GM18951 (cell line): ENCODE results near the gene HPGD.

Experiments used
- POLR2A ChIP-seq: IDR thresholded peaks from 4 replicates; pipeline ENCODE4 v1.6.1; 2011; ENCODE audit warnings: mild to moderate bottlenecking; ENCODE audit not compliant: insufficient read length, insufficient read depth; ENCODE audit errors: extremely low read depth
- in situ Hi-C: fragments of 300-500 bp; cut with MboI; formaldehyde crosslinking; loops from one replicate; pipeline ENCODE4 v1.12.0; 2022; ENCODE audit warnings: low sequenced_read_pairs, mixed read lengths, inconsistent platforms; ENCODE audit not compliant: unreplicated experiment

Gene HPGD

DNA sequence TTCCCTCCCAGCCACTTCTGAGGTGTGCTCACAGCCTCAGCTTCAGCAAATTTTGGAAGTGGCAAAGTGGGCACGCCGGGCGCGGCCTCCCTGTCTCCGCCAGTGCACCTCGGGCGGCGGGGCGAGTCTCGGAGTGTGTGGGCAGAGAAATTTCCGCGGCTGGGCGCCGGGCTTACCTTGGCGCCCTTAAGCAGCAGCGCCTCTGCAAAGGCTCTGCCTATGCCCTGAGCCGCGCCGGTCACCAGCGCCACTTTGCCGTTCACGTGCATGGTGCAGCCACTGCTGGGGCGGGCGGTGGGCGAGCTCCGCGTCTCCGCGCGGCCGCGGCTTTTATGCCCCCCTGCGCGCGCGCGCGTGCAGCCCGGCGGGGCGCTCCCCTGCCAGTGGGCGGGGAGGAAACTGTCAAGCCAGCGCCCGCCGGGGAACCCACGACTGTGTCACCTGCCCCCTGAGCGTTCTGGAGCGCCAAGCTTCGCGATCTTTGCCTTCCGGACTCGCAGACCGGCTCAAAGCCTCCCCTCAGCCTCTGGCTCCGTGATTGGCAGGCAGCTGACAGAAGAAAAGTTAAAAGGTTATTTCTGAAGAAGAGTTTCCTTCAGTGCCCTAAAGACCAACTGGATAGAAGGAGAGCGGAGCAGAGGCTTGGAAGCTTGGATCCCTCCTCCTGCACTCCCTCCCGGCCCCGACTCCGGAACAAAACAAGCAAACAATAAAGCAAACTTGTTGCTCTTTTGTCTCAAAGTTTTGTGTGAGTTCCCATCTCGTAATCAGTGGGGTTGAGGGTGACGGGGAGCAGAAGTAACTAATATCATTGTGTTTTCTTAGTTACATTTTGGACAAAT lies at the start of gene HPGD:
Gene HPGD, minus strand, starts transcription at position 306 of the 842 bp plus-strand sequence. Its CDS starts 37 bp downstream, at position 269.
- no peak for TF ChIP-seq POLR2A
- in situ Hi-C loops: no loop called here

DNA sequence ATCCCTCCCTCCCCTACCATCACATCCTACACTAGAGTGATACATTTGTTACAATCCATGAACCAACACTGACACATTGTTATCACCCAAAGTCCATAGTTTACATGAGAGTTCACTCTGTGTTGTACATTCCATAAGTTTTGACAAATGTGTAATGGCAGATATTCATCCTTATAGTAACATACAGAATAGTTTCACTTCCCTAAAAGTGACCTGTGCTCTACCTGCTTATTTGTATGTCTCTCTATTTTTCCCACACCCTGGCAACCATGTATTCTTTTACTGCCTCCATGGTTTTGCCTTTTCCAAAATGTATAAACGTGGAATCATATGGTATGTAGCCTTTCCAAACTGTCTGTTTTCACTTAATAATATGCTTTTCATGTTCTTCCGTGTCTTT lies 42.2 kb upstream of the HPGD start:
- in situ Hi-C loops: no loop called here
- TF ChIP-seq POLR2A: no peak

GRCh38 chr4:174563399-174563798 lies 41.1 kb upstream of the HPGD start:
- TF ChIP-seq POLR2A: no peak
- in situ Hi-C loops: no loop called here

GRCh38 chr4:174561560-174561959 lies 39.3 kb upstream of the HPGD start:
- no peak for TF ChIP-seq POLR2A
- in situ Hi-C loops: no loop called here

GRCh38 chr4:174559894-174560293 lies 37.6 kb upstream of the HPGD start:
- no peak for TF ChIP-seq POLR2A
- in situ Hi-C loops: no loop called here

- in situ Hi-C loops: no loop called here
- TF ChIP-seq POLR2A: no peak
These were observed 33.7 kb upstream of the HPGD start for GRCh38 chr4:174555789-174556630.

- TF ChIP-seq POLR2A: no peak
- in situ Hi-C loops: no loop called here
These were observed 32.0 kb upstream of the HPGD start for GRCh38 chr4:174554231-174554728.

- no peak for TF ChIP-seq POLR2A
- in situ Hi-C loops: no loop called here
These were observed 31.5 kb upstream of the HPGD start for GRCh38 chr4:174553828-174554227.

DNA sequence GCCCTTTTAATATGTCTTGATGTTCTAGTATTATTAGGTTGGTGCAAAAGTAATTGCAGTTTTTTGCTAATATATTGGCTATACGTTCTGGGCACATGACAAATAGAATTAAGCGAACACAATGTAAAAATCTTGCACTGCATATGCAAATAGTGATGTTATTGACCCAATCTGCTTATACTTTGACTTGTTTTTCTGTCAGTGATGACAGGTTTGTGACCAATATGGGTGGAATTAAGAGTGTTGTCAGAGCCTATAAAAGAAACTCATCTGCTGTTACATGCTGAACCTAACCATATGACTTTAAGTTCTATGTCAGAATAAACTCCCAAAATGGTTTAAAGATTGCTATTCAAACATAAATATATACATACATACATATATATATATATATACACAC lies 30.7 kb upstream of the HPGD start:
- in situ Hi-C loops: no loop called here
- no peak for TF ChIP-seq POLR2A

DNA sequence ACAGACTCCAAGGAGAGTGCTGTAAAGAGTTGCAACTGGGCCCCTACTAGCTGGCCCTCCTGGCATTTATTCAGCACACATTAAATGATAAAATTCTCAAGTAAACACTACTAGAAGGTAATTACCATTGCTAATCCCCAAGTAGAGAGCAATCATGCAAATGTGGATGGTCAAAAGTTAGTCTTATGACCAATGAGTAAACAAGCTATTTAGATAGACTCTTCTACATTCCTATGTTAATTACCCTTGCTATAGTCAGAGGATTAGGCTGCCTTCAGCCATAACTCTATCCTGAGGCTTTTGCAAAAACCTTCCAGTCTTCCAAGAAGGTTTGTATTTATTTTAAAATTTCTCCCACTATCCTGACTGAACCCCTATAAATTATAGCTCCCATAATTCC lies 28.3 kb upstream of the HPGD start:
- TF ChIP-seq POLR2A: no peak
- in situ Hi-C loops: no loop called here

- in situ Hi-C loops: no loop called here
- TF ChIP-seq POLR2A: no peak
These were observed 27.4 kb upstream of the HPGD start for GRCh38 chr4:174549721-174550120.

GRCh38 chr4:174545268-174545667 lies 23.0 kb upstream of the HPGD start:
- TF ChIP-seq POLR2A: no peak
- in situ Hi-C loops: no loop called here

DNA sequence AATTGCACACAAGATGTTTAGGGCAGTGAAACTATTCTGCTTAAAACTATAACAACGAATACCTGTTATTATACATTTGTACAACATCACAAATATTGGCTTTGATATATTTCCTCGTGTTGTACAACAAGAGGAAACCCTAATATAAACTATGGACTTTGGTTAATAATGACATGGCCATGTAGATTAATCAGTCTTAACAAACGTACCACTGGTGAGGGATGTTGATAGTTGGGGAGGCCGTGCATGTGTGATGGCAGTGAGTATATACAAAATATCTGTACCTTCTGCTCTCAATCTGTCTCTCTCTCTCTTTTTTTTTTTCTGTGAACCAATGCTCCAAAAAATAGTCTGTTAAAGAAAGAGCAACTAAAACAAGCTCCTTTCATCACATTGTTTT lies 22.2 kb upstream of the HPGD start:
- in situ Hi-C loops: no loop called here
- no peak for TF ChIP-seq POLR2A
